Neuronal stem cell (in vitro differentiated cells): ENCODE measurements around the gene SPSB1.

Experiments used
- DNase-seq: peaks from one replicate; pipeline ENCODE4 v3.0.0-alpha.2; 2013; ENCODE audit warnings: low spot score
- H2AFZ ChIP-seq: one replicate; pipeline ENCODE4 v1.6.1; 2013; ENCODE audit warnings: mild to moderate bottlenecking, low read length, inconsistent platforms
- H2AK5ac ChIP-seq: 2 replicates; pipeline ENCODE4 v1.6.1; 2013; ENCODE audit warnings: low read depth, mild to moderate bottlenecking, inconsistent platforms, low read length, moderate library complexity, mixed read lengths
- H2BK120ac ChIP-seq: 2 replicates; pipeline ENCODE4 v1.6.1; 2013; ENCODE audit warnings: low read depth, mild to moderate bottlenecking, inconsistent platforms, low read length, moderate library complexity, mixed read lengths
- H2BK12ac ChIP-seq: one replicate; pipeline ENCODE4 v1.6.1; 2013; ENCODE audit warnings: low read length, inconsistent platforms
- H2BK15ac ChIP-seq: 2 replicates; pipeline ENCODE4 v1.6.1; 2013; ENCODE audit warnings: mild to moderate bottlenecking, low read length, inconsistent platforms, mixed read lengths
- H2BK5ac ChIP-seq: one replicate; pipeline ENCODE4 v1.6.1; 2013; ENCODE audit warnings: inconsistent platforms, mild to moderate bottlenecking, low read length, moderate library complexity
- H3K14ac ChIP-seq: one replicate; pipeline ENCODE4 v1.6.1; 2013; ENCODE audit warnings: low read length, inconsistent platforms
- H3K18ac ChIP-seq: 2 replicates; pipeline ENCODE4 v1.6.1; 2013; ENCODE audit warnings: low read length, inconsistent platforms
- H3K23ac ChIP-seq: 2 replicates; pipeline ENCODE4 v1.6.1; 2013; ENCODE audit warnings: low read depth, mild to moderate bottlenecking, mixed read lengths, low read length, inconsistent platforms; ENCODE audit not compliant: poor library complexity
- H3K27ac ChIP-seq: replicated peaks from 3 replicates; pipeline ENCODE4 v1.5.1; 2013; ENCODE audit warnings: low read length, inconsistent platforms
- H3K27me3 ChIP-seq, 3 experiments: 2 replicates each; pipeline ENCODE4 v1.6.1; 2013; ENCODE audit warnings: low read length in 3 of 3, mild to moderate bottlenecking in 2 of 3, inconsistent platforms in 1 of 3, low read depth in 1 of 3, mixed read lengths in 1 of 3, moderate library complexity in 1 of 3; ENCODE audit not compliant: control insufficient read depth in 3 of 3, insufficient read depth in 3 of 3
- H3K36me3 ChIP-seq, 2 donors: replicated peaks in 1 of 2; 2 replicates each; pipeline ENCODE4 v1.6.1; 2013; ENCODE audit warnings: low read length in 2 of 2; ENCODE audit not compliant: control insufficient read depth in 2 of 2, insufficient read depth in 2 of 2
- H3K4ac ChIP-seq: 2 replicates; pipeline ENCODE4 v1.6.1; 2013; ENCODE audit warnings: inconsistent platforms, mild to moderate bottlenecking, low read length, moderate library complexity
- H3K4me1 ChIP-seq, 2 donors: 1 replicate in 1 of 2; 2 replicates in 1 of 2; pipeline ENCODE4 v1.6.1; 2013; ENCODE audit warnings: low read length in 2 of 2, low read depth in 1 of 2; ENCODE audit not compliant: control insufficient read depth in 2 of 2, insufficient read depth in 1 of 2
- H3K4me2 ChIP-seq: one replicate; pipeline ENCODE4 v1.6.1; 2013; ENCODE audit warnings: mild to moderate bottlenecking, low read length, inconsistent platforms; ENCODE audit not compliant: insufficient read depth, poor library complexity, severe bottlenecking
- H3K4me3 ChIP-seq, 2 donors: 2 replicates each; pipeline ENCODE4 v1.5.1; 2013; ENCODE audit warnings: low read length in 2 of 2, mild to moderate bottlenecking in 2 of 2, inconsistent platforms in 1 of 2, moderate library complexity in 1 of 2
- H3K79me1 ChIP-seq: one replicate; pipeline ENCODE4 v1.6.1; 2013; ENCODE audit warnings: low read depth, mild to moderate bottlenecking, inconsistent platforms, low read length, moderate library complexity
- H3K9ac ChIP-seq: one replicate; pipeline ENCODE4 v1.6.1; 2013; ENCODE audit warnings: mild to moderate bottlenecking, low read depth, low read length, inconsistent platforms; ENCODE audit not compliant: poor library complexity
- H3K9me3 ChIP-seq, 2 donors: replicated peaks in 1 of 2; 2 replicates each; pipeline versions ENCODE3 to v1.6.1; 2013; ENCODE audit warnings: low read length in 2 of 2, mild to moderate bottlenecking in 2 of 2, inconsistent platforms in 1 of 2, low read depth in 1 of 2, mixed read lengths in 1 of 2, moderate library complexity in 1 of 2; ENCODE audit not compliant: control insufficient read depth in 2 of 2, insufficient read depth in 1 of 2
- H4K8ac ChIP-seq: one replicate; pipeline ENCODE4 v1.6.1; 2013; ENCODE audit warnings: low read depth, mild to moderate bottlenecking, inconsistent platforms, low read length, moderate library complexity
- H4K91ac ChIP-seq: one replicate; pipeline ENCODE4 v1.6.1; 2013; ENCODE audit warnings: low read length, low read depth, mild to moderate bottlenecking, inconsistent platforms; ENCODE audit not compliant: poor library complexity
- WGBS, 2 donors: extraction: QIAGEN DNeasy Blood & Tissue Kit; methylation state at CpG; one replicate each; pipeline ENCODE4 v1.1.7; 2013; ENCODE audit warnings: missing lambda C conversion rate in 2 of 2, mixed read lengths in 1 of 2; ENCODE audit not compliant: insufficient read length in 2 of 2, insufficient replicate concordance in 1 of 2; ENCODE audit errors: extremely low coverage in 2 of 2; 5-methylcytosine and 5-hydroxymethylcytosine counted together

The SPSB1 gene

DNA sequence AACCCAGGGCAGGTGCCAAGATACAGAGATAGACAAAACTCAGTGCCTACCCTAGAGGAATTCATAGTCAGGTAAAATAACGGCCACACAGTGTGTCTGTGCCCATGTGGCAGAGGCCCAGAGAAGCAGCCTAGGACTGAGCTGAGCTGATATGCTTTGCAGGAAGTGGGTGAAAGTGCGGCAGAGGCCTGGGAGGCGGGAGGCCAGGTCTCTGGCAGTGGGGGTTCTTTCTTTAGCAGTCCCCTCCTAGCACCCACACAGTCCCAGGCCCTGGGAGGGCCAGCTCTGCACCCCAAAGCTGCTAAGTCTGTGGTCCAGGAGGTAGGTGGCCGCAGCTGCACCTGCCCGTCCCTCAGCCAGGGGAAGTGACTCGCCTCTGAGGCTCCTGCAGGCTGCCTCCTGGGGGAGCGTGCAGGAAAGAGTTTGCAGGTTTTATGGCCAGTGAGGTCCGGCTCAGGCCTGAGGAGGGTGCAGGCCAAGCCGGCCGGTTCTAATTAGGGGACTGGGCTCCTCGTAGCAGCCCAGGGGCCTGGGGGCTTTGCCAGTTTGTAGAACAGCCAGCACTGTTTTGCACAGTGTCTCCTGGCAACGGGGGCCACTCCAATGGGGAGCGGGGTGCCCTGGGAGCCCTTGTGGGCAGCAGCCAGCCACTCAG lies 107.9 kb downstream of the SPSB1 start:
- H4K8ac ChIP-seq: no peak overlapping the region
- peak overlapping the region; percentile 75 for H2AK5ac ChIP-seq
- H3K79me1 ChIP-seq: peaks cover 2% of the 10 kb centered on the region
- no peak overlapping the region for H2BK15ac ChIP-seq
- H2BK120ac ChIP-seq: no peak overlapping the region
- H2AFZ ChIP-seq: no peak overlapping the region
- H3K14ac ChIP-seq: peak overlapping the region; percentile 89
- peaks cover 0 to 1% of the 10 kb centered on the region in 2 donors for H3K9me3 ChIP-seq
- H3K23ac ChIP-seq: peak overlapping the region; percentile 55
- no peak overlapping the region for H4K91ac ChIP-seq
- peak overlapping the region; percentile 23 for H3K4ac ChIP-seq
- no peak overlapping the region for H3K4me3 ChIP-seq
- H3K4me1 ChIP-seq: peaks cover 0 to 9% of the 10 kb centered on the region in 2 donors
- DNase-seq: no peak
- H2BK5ac ChIP-seq: peak overlapping the region; percentile 75
- H3K27me3 ChIP-seq: peaks cover 0 to 20% (median 0%) of the 10 kb centered on the region in 3 experiments
- peak overlapping the region; percentile 64 for H3K18ac ChIP-seq
- H3K27ac ChIP-seq: no peak overlapping the region
- no peak overlapping the region for H3K4me2 ChIP-seq
- WGBS, 2 donors: no CpG with 5 or more reads among the region's 13 CpGs
- peak overlapping the region; percentile 58 for H2BK12ac ChIP-seq
- H3K36me3 ChIP-seq: no peaks in the 10 kb centered on the region
- no peak overlapping the region for H3K9ac ChIP-seq

DNA sequence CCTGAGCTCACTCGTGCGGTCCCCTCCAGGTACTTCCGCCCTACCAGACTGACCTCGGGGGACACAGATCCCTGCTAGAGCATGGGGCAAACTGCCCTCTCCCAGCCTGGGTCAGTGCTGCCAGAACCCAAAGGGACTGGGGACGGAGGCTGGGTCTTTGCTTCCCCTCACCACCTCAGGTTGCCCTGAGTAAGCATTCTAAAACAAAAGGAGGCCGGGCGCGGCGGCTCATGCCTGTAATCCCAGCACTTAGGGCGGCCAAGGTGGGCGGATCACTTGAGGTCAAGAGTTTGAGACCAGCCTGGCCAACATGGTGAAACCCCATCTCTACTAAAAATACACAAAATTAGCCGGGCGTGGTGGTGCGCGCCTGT lies 108.4 kb downstream of the SPSB1 start:
- no CpG with 5 or more reads among the region's 15 CpGs for WGBS, 2 donors
- H2BK12ac ChIP-seq: no peak overlapping the region
- no peak overlapping the region for H3K4me2 ChIP-seq
- no peak overlapping the region for H3K4ac ChIP-seq
- no peaks in the 10 kb centered on the region for H3K36me3 ChIP-seq
- DNase-seq: no peak
- H4K91ac ChIP-seq: no peak overlapping the region
- H3K27me3 ChIP-seq: peaks cover 0 to 20% (median 0%) of the 10 kb centered on the region in 3 experiments
- H3K18ac ChIP-seq: peak overlapping the region; percentile 64
- H3K79me1 ChIP-seq: peaks cover 2% of the 10 kb centered on the region
- no peak overlapping the region for H2BK120ac ChIP-seq
- no peak overlapping the region for H4K8ac ChIP-seq
- H3K9ac ChIP-seq: no peak overlapping the region
- H2BK15ac ChIP-seq: no peak overlapping the region
- H2AK5ac ChIP-seq: peak overlapping the region; percentile 75
- peaks cover 0 to 9% of the 10 kb centered on the region in 2 donors for H3K4me1 ChIP-seq
- H3K23ac ChIP-seq: peak overlapping the region; percentile 55
- H3K9me3 ChIP-seq: peaks cover 0 to 1% of the 10 kb centered on the region in 2 donors
- H2AFZ ChIP-seq: no peak overlapping the region
- no peak overlapping the region for H3K27ac ChIP-seq
- H3K14ac ChIP-seq: peak overlapping the region; percentile 89
- no peak overlapping the region for H2BK5ac ChIP-seq
- no peak overlapping the region for H3K4me3 ChIP-seq

DNA sequence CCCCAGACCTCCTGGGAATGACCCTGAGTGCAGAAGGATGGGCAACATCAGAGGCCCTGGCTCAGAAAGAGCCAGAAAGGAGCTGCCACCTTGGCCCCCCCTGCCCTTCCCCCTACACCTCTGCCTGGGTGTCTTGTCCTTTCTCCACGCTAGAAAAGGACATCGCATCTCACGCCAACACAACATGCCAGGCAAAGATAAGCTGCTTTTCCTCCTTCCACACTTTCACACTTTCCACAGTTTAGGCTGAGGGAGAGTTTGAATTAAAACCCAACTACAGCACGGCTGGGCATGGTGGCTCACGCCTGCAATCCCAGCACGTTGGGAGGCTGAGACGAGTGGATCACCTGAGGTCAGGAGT lies 109.5 kb downstream of the SPSB1 start:
- no peak overlapping the region for H3K14ac ChIP-seq
- H3K27me3 ChIP-seq: peaks cover 0 to 20% (median 0%) of the 10 kb centered on the region in 3 experiments
- H2BK120ac ChIP-seq: no peak overlapping the region
- no peak overlapping the region for H3K9ac ChIP-seq
- H4K8ac ChIP-seq: no peak overlapping the region
- no peak overlapping the region for H2AK5ac ChIP-seq
- peaks cover 0 to 9% of the 10 kb centered on the region in 2 donors for H3K4me1 ChIP-seq
- no peak for DNase-seq
- no peak overlapping the region for H2BK12ac ChIP-seq
- H2AFZ ChIP-seq: peak overlapping the region; percentile 40
- H4K91ac ChIP-seq: no peak overlapping the region
- H3K27ac ChIP-seq: no peak overlapping the region
- H3K4me2 ChIP-seq: no peak overlapping the region
- no peak overlapping the region for H3K18ac ChIP-seq
- peaks cover 0 to 1% of the 10 kb centered on the region in 2 donors for H3K9me3 ChIP-seq
- H3K79me1 ChIP-seq: no peaks in the 10 kb centered on the region
- H3K4ac ChIP-seq: no peak overlapping the region
- no peak overlapping the region for H3K23ac ChIP-seq
- WGBS, 2 donors: no CpG with 5 or more reads among the region's 7 CpGs
- no peak overlapping the region for H2BK5ac ChIP-seq
- no peaks in the 10 kb centered on the region for H3K36me3 ChIP-seq
- no peak overlapping the region for H3K4me3 ChIP-seq
- H2BK15ac ChIP-seq: no peak overlapping the region

DNA sequence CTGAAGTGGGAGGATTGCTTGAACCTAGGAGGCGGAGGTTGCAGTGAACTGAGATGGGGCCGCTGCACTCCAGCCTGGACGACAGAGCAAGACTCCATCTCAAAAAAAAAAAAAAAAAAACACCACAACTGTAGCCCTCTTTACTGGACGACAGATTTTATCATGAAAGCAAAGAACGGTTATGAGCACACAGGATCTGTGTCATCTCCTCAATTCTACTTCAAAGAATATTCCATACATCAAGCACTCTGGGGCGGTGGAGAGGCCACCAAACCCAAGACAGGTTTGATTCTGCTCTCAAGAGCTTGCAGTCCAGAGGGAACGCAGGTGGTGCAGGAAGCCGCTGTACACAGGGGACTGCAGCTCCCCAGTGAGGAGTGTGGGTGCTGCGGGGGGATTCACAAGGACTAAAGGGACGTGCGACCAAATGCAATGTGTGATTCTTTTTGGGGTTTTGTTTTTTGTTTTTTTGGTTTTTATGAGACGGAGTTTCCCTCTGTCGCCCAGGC lies 110.1 kb downstream of the SPSB1 start:
- no peak overlapping the region for H3K27ac ChIP-seq
- no peaks in the 10 kb centered on the region for H3K36me3 ChIP-seq
- no peaks in the 10 kb centered on the region for H3K79me1 ChIP-seq
- peaks cover 0 to 1% of the 10 kb centered on the region in 2 donors for H3K9me3 ChIP-seq
- H3K4me3 ChIP-seq: no peak overlapping the region
- H2BK5ac ChIP-seq: no peak overlapping the region
- no peak overlapping the region for H3K18ac ChIP-seq
- no peak overlapping the region for H3K4me2 ChIP-seq
- no peak overlapping the region for H4K91ac ChIP-seq
- no peak overlapping the region for H3K9ac ChIP-seq
- WGBS, 2 donors: no CpG with 5 or more reads among the region's 13 CpGs
- peaks cover 0 to 20% (median 0%) of the 10 kb centered on the region in 3 experiments for H3K27me3 ChIP-seq
- no peak overlapping the region for H2BK12ac ChIP-seq
- no peak overlapping the region for H4K8ac ChIP-seq
- H2AK5ac ChIP-seq: no peak overlapping the region
- H2BK15ac ChIP-seq: no peak overlapping the region
- no peak for DNase-seq
- H3K4ac ChIP-seq: no peak overlapping the region
- H3K14ac ChIP-seq: no peak overlapping the region
- H2AFZ ChIP-seq: no peak overlapping the region
- no peak overlapping the region for H3K23ac ChIP-seq
- H2BK120ac ChIP-seq: no peak overlapping the region
- peaks cover 0 to 9% of the 10 kb centered on the region in 2 donors for H3K4me1 ChIP-seq
